KOPT-K1 (cell line): ENCODE data around the gene TMEM123.

Experiments used
- H3K27ac ChIP-seq: fragments of 200-600 bp; sonication (generic); 2 replicates; pipeline ENCODE4 v1.5.1; 2016; ENCODE audit warnings: antibody characterized with exemption, mild to moderate bottlenecking, low read depth, low read length; ENCODE audit not compliant: poor library complexity, severe bottlenecking
- H3K36me3 ChIP-seq: fragments of 200-600 bp; sonication (generic); 2 replicates; pipeline ENCODE4 v1.5.1; 2017; ENCODE audit warnings: antibody characterized with exemption, mild to moderate bottlenecking, low read length, moderate library complexity; ENCODE audit not compliant: insufficient read depth
- H3K9me3 ChIP-seq: fragments of 200-600 bp; sonication (generic); 2 replicates; pipeline ENCODE4 v1.5.1; 2017; ENCODE audit warnings: antibody characterized with exemption, low read length, mild to moderate bottlenecking; ENCODE audit not compliant: insufficient read depth, poor library complexity, severe bottlenecking

TMEM123 gene

GRCh38 chr11:102452461-102453301, at the start of gene TMEM123:
TSS of gene TMEM123 (minus strand) at chr11:102452765. CDS start at chr11:102452623, 142 bp downstream.
- H3K9me3 ChIP-seq, result no peaks in the 10 kb centered on the region
- H3K27ac ChIP-seq, result peak within 1 kb of the TSS; percentile 86

DNA sequence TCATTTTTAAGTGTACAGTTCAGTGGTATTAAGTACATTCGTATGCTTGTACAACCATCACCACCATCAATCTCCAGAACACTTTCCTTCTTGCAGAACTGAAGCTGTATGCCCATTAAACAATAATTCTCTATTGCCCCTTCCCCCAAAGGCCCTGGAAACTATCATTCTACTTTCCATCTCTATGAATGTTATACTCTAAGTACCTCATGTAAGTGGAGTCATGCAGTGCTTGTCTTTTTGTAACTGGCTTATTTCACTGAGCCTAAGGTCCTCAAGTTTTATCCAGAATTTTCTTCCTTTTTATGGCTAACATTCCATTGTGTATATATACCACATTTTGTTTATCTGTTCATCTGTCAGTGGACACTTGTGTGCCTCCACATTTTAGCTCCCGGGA, 48.3 kb upstream of the TMEM123 start:
- Histone ChIP-seq H3K36me3 (no peaks in the 10 kb centered on the region), H3K27ac (no peak overlapping the region), H3K9me3 (no peaks in the 10 kb centered on the region)

More at GRCh38 chr11:102452461-102453301, at the start of gene TMEM123:
- H3K36me3 ChIP-seq, result peaks cover 13% of the 10 kb centered on the region

DNA sequence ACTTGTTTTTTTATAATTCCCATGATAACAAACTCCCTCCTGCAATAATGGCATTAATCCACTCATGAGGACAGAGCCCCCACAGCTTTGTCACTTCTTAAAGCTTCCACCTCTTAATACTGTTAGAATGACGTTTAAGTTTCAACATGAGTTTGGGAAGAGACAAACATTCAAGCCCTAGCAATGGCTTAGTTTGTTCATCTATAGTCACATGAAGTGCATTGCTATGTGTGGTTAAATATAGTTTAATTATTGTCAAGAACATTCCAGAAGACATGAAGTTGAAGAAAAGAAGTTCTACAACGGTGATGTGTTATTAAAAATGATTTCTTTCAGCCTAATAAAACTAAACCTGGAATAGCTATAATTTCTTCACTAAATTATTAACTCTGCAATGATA, 47.4 kb upstream of the TMEM123 start:
- no peaks in the 10 kb centered on the region for H3K9me3 ChIP-seq
- no peak overlapping the region for H3K27ac ChIP-seq
- H3K36me3 ChIP-seq, result no peaks in the 10 kb centered on the region

- no peaks in the 10 kb centered on the region for H3K36me3 ChIP-seq
- H3K27ac ChIP-seq, result no peak overlapping the region
- no peaks in the 10 kb centered on the region for H3K9me3 ChIP-seq
Observed at GRCh38 chr11:102499151-102499550, 46.6 kb upstream of the TMEM123 start.

DNA sequence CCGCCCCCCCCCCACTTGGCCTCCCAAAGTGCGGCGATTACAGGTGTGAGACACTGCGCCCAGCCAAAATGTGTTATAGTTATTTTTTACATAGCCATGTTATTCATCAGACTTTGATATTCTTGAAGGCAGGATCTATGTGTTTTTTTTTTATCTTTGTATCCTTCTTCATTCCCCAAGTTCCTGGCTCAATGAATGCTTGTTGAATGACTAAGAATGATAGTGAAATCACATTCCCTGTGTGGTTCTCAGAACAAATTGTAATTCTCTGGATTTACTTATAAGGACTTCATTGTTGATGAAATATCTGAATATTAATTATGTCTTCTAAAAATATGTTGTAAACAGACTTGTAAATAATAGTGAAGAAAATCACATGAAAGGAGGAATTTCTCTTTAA, 44.5 kb upstream of the TMEM123 start:
- Histone ChIP-seq H3K36me3 (no peaks in the 10 kb centered on the region), H3K27ac (no peak overlapping the region), H3K9me3 (no peaks in the 10 kb centered on the region)

- Histone ChIP-seq H3K27ac (no peak overlapping the region), H3K36me3 (no peaks in the 10 kb centered on the region), H3K9me3 (no peaks in the 10 kb centered on the region)
Observed at GRCh38 chr11:102495161-102496042, 42.8 kb upstream of the TMEM123 start.

DNA sequence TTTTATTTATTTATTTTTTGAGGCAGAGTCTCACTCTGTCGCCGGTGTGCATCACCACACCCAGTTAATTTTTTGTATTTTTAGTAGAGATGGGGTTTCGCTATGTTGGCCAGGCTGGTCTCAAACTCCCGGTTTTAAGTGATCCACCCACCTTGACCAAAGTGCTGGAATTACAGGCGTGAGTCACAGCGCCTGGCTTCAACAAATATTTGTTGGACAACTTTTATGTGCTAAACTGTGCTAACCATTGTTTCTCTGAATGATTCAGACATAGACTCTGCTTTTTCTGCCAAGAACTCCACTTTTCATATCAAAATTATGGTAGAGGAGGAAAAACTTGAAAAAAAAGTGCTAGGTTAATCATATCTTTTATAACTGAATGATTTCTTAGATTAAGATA, 41.7 kb upstream of the TMEM123 start:
- Histone ChIP-seq H3K36me3 (no peaks in the 10 kb centered on the region), H3K27ac (no peak overlapping the region), H3K9me3 (no peaks in the 10 kb centered on the region)

DNA sequence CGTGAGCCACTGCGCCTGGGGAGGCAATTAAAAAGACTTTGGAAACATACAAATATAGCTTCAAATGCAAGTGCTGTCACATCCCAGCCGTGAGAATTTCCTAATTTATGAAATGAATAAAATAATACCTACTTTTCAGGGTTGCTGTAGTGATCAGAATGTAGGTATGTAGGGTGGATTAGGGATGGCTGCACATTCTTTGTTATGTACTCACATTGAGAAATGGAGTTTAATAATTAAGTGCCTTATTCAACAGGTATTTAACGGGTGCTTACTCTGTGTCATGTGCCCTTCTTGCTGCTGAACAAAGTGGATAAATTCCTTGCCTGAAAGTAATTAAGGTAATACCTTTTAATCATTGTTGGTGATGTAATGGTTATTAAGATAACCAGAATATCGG, 41.0 kb upstream of the TMEM123 start:
- no peaks in the 10 kb centered on the region for H3K36me3 ChIP-seq
- H3K27ac ChIP-seq, result no peak overlapping the region
- H3K9me3 ChIP-seq, result no peaks in the 10 kb centered on the region

- no peak overlapping the region for H3K27ac ChIP-seq
- no peaks in the 10 kb centered on the region for H3K36me3 ChIP-seq
- H3K9me3 ChIP-seq, result no peaks in the 10 kb centered on the region
Observed at GRCh38 chr11:102491969-102492368, 39.4 kb upstream of the TMEM123 start.

DNA sequence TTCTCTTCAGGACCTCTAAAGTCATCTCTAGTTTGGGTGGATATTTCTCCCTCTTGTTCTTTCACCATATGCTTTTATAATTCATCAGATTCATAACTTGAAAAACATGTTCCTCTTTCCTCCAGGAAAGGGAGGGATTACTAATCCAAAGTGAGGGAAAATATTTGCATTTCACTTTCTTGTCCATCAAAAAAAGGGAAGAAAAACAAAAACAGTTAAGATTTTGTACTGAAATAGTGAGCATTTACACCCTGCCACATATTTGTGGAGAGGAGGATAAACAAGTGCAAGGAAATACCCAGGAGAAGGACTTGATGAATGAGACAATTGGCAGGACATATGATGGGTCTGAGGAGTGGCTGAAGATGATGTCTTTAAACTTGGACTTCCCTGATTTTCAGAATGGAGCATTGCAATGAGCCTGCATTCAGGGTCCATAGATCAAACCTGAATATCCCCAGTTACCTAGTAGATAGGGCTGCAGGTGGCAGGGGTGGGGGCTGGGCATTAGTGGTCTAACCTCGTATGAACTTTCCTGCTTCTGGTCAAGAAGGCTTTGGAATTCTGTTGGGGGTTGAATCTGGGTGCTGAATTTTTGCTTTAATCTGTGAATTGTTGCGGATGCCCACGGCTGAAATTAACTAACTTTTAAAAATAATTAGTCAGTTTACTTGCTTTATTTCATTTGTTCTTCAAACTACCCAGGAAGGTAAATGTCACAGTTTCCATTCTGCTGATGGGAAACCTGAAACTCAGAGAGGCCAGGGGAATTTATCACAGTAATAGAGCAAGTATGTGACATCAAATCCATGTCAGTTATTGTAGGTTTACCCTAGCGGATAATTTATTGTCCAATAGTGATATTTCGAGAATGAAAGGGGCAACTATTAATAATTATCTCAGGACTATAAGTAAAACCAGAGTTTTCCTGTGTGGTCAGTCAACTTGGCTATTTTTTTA, 36.9 kb upstream of the TMEM123 start:
- no peaks in the 10 kb centered on the region for H3K9me3 ChIP-seq
- no peaks in the 10 kb centered on the region for H3K36me3 ChIP-seq
- H3K27ac ChIP-seq, result no peak overlapping the region

DNA sequence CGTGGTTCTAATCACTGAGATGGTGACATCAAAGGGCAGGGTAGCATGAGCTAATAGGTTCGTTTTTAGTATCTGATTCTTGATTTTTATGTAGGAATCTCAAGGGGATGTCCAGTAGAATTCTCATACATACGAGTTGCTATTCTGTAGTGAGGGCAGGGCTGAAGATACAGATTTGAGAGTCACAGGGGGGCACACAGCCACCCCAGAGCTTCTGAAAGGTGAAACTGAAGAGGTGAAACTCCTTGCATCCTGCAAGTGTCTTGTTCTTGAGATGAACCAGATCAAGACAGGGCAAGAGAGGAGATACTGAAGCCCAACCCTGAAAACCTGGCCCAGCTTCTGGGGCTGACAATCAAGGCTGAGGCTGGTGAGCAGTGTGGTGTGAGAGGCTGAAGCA, 35.6 kb upstream of the TMEM123 start:
- Histone ChIP-seq H3K9me3 (no peaks in the 10 kb centered on the region), H3K27ac (no peak overlapping the region), H3K36me3 (no peaks in the 10 kb centered on the region)

DNA sequence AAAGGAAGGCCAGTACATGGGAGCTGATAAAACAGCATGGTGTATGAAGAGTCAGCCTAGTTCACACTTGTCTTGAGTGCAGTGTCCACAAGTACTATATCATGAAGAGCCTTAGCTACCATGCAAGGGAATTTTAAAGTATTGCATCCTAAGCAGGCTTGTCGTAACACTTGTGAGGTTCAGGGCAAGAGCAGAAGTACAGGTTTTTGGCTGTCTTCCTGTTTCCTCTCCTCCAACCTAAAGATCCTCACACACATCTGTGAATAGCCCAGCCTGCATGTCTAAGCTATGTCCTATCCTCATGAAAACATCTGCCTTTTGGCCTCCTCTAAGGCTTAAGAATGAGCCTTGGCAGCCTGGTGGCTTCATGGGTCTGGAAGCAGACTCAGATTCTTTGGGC, 34.6 kb upstream of the TMEM123 start:
- Histone ChIP-seq H3K36me3 (no peaks in the 10 kb centered on the region), H3K27ac (no peak overlapping the region)

GRCh38 chr11:102486584-102486983, 34.0 kb upstream of the TMEM123 start:
- Histone ChIP-seq H3K27ac (no peak overlapping the region), H3K9me3 (no peaks in the 10 kb centered on the region), H3K36me3 (no peaks in the 10 kb centered on the region)

More for the DNA sequence above, 34.6 kb upstream of the TMEM123 start:
- no peaks in the 10 kb centered on the region for H3K9me3 ChIP-seq

DNA sequence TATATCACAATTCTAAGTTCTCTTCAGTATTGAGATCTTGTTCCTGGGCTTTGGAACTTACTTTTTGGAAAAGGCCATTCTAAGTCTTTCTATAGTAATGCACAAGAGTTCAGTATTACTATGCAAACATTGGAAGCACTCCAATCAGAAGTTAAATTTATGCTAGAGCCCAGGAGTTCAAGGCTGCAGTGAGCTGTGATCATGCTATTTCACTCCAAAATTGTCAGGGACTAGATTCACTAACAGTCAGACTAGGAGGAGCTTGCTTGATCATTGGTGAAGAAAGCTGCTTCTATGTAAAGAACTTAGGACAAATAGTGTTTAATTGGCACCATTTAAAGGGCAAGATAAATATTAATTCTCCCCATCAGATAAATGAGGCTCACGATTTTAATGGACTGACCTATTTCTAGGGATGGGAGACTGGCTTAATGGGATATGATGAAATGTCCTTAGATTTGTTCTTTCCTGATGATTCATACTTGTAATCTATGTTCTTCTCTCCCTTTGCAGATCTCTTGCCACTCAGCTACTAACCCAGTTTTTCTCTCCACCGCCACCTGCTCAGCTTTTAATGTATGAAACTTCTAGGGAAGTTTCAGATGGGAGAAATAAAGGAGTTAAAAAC, 32.6 kb upstream of the TMEM123 start:
- Histone ChIP-seq H3K36me3 (no peaks in the 10 kb centered on the region), H3K27ac (no peak overlapping the region), H3K9me3 (no peaks in the 10 kb centered on the region)
